Hematopoietic multipotent progenitor cell treated with erythropoietin and hydrocortisone succinate and interleukin-3 and kit ligand, for 17 days (in vitro differentiated cells): Measurements from ENCODE around the gene IFIT1B.
"Not testable (repeated sequence)": the region's sequence is repeated elsewhere in the genome, so short reads cannot be mapped to it uniquely, and the experiment has no call there.

Source experiments
- DNase-seq: peaks from one replicate; pipeline ENCODE4 v3.0.0-alpha.2; 2015; ENCODE audit warnings: low spot score

Gene IFIT1B

GRCh38 chr10:89348481-89348880, 29.4 kb upstream of the IFIT1B start:
- DNase-seq = no peak

GRCh38 chr10:89348975-89349374, 28.9 kb upstream of the IFIT1B start:
- DNase-seq = no peak

GRCh38 chr10:89350631-89351315, 27.1 kb upstream of the IFIT1B start:
- DNase-seq = not testable (repeated sequence)

- no peak for DNase-seq
Measured at GRCh38 chr10:89351412-89351779, 26.5 kb upstream of the IFIT1B start.

DNA sequence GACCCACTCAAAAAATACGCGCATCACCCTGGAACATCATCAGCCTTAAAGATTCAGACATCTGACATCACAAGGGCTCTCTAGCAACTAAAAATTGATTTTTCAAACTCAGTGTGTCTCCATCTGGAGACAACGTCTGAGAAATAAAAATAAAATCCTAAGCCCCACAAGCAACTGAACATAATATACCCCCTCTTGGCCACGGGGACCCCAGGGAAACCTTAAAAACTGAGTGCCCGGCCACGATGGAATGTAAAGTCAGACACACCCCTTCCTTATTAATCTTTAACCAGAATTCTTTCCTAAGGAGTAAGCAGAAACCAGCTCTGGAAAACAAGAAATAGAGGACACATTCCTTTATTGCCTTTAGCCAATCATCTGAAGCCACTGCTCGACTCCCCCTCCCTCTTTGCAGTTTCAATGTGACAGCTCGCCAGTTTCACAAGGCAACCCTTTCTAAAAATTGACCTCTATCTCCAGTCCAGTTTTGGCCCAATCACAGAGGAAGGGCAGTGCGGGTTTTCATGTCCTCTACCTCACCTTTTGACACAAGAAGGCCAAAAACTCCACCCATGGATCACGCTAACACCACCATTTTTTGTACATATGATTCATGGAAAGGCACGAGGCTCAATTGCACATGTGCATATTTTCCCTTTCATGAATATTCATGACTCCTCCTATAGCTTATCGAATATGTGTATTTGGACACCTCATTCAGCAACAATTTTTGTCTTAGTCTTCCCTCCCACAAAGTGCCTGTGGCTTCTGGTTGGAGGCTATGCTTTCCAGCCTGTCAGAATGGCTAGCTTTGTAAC, 25.9 kb upstream of the IFIT1B start:
- DNase-seq = no peak

GRCh38 chr10:89352802-89353201, 25.1 kb upstream of the IFIT1B start:
- DNase-seq = peak; percentile 32

GRCh38 chr10:89355394-89355931, 22.4 kb upstream of the IFIT1B start:
- DNase-seq = no peak

- DNase-seq = no peak
Measured at GRCh38 chr10:89357096-89357495, 20.8 kb upstream of the IFIT1B start.

GRCh38 chr10:89357975-89358374, 19.9 kb upstream of the IFIT1B start:
- no peak for DNase-seq

GRCh38 chr10:89360157-89360556, 17.7 kb upstream of the IFIT1B start:
- no peak for DNase-seq

- DNase-seq = peak; percentile 36
Measured at GRCh38 chr10:89362929-89363328, 14.9 kb upstream of the IFIT1B start.

DNA sequence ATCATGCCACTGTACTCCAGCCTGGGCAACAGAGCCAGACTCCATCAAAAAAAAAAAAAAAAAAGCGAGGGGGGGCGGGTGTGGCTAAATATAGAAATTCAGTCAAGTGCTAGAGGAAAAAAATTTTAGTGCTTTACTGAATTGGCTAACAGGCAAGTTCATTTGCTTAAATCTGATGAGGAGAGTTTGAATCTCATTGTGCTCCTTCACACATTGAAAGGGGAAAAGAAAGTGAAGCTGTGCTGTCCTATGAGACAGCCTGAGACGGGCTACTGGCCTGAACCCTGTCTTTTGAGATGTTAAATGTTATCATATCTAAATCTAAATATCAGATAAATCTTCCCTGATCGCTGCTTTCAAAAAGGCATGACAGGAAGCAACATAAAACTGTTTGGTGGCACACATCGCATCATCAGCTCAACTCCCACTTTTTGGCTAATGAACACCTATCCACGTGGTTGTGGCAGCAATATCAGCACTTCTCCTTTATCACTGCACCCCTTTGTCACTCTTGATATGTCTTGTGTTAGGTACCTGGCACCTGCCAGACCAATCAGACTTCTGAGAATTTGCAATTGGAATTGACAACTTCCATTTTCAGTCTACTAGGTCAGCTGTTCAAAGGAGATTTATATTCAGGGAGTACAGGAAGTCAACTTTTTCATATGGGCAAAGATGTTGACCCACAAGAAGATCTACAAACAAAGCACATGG, 14.0 kb upstream of the IFIT1B start:
- no peak for DNase-seq

DNA sequence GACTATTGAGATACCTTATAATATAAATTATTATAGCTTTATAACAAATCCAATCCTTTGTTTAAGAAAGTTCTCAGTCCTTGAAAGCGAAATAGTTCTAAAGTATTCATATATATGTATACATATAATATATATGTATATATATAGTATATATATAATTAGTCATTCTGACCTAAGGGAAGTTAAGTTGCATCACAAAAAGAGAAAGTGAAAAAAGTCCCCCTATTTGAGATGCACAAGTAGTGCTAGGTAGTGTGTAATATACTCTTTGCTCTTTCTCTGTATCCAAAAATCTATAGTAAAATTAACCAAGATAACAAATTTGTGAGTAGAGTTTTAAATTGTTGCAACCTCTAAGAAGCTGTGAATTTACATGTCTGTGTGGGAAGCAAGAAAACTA, 13.3 kb upstream of the IFIT1B start:
- no peak for DNase-seq

GRCh38 chr10:89367529-89367928, 10.3 kb upstream of the IFIT1B start:
- DNase-seq = no peak

- no peak for DNase-seq
Measured at GRCh38 chr10:89368129-89368528, 9.7 kb upstream of the IFIT1B start.

DNA sequence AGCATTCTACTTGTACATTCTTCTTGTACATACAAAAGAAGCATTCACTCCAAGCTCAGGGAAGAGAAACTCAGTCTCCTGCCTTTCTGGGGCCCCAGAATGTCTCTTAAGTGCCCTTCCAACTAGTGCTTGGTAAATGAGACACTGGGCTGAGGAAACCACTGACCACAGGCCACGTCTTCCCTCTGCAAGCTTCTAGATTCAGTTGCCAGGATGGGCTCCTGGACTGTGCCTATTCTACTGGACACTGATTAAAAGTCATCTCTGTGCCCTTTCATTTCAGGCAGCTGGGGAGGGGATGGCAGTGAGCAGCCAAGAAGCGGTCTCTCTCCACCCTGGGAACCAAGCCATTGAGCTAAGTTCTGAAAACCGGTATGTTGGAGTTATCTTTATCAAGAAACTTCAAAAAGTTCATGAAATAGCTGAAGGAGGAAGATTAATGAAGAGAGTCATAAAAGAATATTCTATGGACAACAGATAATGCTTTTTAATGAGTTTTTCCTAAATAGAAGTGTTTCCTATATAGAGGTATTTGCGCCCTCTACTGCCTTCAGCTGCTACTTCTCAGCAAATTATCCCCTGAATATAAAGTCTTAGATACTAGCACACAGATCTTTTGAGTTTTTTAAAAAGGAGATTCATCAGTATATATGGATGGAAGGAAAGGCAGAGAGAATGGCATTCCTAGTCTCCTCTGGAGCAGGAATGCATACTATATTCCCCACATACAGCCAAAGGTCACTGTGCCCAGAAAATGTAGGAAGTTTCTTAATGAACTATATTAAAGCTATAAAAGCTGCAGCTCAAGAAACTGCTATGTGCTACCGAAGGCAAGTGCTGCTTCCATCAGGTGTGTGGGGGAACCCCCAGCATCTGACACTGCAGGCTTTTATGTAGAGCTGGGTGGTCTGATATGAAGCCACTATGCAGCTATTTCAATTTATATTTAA, 8.4 kb upstream of the IFIT1B start:
- DNase-seq = peak; percentile 61

DNA sequence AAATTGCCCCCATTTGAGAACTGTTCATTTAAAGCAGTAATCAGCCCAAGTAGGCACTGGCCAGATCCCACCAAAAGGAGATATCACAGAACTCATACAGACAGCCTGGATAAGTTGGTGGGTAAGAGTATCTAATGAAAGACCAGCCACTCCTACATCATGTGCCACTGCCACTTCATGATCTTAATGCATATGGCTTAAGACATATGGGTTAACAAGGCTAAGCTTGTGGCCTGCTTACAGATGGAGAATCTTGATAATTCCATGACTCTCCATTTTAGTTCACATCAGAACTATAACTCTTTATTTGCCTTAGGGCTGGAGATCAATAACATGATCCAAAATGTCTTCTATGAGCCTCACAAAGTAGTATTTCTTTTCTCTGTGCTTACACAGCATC, 6.8 kb upstream of the IFIT1B start:
- DNase-seq = peak; percentile 50

DNA sequence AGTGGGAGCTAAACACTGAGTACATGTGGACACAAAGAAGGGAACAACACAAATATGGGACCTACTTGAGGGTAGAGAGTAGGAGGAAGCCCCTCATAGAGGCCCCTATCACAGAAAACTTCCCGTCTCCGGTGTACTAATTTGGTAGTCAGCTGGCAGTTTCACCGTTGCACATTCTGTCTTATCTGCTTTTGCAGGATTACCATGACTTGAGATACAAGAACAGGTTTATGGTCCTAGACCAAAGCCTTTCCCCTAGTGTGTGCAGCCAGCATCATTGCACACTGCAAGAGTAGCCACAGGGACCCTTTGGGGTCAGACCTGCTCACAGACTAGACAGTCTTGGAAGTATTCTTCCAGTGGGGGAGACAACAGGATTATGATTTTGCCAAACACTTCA, 5.9 kb upstream of the IFIT1B start:
- peak; percentile 64 for DNase-seq

DNA sequence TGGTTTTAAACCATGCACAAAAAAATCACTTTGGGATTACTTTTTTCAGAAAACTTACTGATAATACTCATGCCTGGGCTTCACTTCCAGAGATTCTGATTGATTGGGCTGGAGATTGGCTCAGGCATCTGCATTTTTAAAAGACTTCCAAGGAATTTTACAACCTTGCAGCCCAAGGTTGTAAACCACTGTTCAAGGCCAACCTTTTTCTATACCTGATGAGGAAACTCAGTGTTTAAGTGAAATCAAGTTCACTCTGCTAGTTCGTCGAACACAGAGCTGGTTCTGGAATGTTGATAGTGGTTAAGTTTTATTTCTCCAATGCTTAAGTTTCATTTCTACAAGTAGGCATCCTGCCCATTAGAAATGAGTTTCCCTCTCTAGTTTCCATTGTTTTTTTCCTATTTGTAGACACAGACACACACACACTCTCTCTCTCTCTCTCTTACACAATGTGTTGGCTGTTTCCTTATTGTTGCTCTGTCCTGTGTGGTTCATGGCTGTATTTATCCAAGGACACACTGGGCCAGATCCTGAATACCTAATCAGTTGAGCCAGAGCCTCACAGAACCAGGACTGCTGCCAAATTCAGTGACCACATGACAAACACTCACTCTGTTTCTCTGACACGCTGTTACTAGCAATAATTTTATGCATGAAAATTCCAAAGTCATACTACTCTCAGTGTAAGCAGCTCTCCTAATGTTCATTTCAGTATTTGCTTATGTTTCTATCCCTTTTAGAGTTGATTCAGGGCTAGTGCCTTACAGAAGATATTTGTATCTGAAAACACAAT, 3.7 kb upstream of the IFIT1B start:
- DNase-seq = peak; percentile 92

- DNase-seq = peak; percentile 85
Measured at GRCh38 chr10:89374713-89375141, 3.1 kb upstream of the IFIT1B start.

GRCh38 chr10:89379103-89379502, 1.2 kb downstream of the IFIT1B start:
- peak; percentile 59 for DNase-seq
